ENCODE measurements around the gene ZMIZ1. TPM values are rescaled to one million over a fixed set of nuclear protein-coding genes. Genes with fewer than 3 reads are reported as not detected.

Gene ZMIZ1
- total RNA-seq, 1 donor from 2014 or later, result 48.8 TPM

GRCh38 chr10:79059859-79060379 lies 8.8 kb upstream of the ZMIZ1 start:
- intact Hi-C loops (cut with DNase I), result loop anchor here (10.0 kb wide), 1 partner anchor 255 kb away; no protein-coding TSS in a partner anchor
- DNase-seq (ENCODE audit: missing footprints) (peak; percentile 11), ATAC-seq (no peak)

GRCh38 chr10:79060641-79061255 lies 8.0 kb upstream of the ZMIZ1 start:
- ATAC-seq (no peak), DNase-seq (ENCODE audit: missing footprints) (peak; percentile 9)

DNA sequence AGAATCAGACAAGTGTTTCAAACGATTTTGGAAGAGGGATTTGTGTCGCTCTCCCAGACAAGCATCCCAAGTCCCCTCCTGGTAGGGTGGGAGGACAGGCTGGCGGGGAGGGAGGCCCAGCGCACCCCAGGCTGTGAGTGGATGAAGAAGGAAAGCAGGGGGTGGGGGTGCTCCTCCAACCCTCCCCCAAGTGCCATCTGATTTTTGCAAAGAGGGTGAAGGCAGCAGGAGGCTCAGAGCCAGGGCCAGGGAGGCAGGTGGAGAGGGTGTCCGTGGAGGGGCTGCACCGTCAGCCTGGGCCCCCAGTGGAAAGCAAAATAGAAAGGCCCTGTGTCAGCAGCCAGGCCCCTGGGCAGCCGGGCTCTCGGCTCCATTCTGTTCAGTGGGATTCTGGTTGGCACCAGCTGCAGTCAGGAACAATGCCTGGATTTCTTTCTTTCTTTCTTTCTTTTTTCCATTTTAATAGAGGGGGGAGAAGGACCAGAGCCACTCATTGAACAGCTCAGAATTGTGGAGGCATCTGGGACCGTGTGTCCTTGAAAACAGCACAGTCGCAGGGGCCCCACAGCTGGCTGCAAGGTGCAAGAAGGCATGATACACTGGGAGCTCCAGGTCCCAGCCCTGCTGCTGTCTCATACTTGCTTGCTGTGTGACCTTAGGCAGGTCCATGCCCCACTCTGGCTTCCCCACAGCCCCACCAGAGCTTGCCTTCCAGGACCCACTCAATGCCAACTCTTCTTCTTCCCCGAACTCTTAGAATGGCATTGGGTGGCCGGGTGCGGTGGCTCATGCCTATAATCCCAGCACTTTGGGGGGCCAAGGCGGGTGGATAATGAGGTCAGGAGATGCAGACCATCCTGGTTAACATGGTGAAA lies 7.1 kb upstream of the ZMIZ1 start:
- no peak for ATAC-seq
- intact Hi-C loops (cut with DNase I), result loop anchor here (10.0 kb wide), 1 partner anchor 257 kb away; no protein-coding TSS in a partner anchor
- peak; percentile 67 for DNase-seq (ENCODE audit: missing footprints)

More at GRCh38 chr10:79060641-79061255, 8.0 kb upstream of the ZMIZ1 start:
- intact Hi-C loops (cut with DNase I), result loop anchor here (10.0 kb wide), 1 partner anchor 256 kb away; no protein-coding TSS in a partner anchor

DNA sequence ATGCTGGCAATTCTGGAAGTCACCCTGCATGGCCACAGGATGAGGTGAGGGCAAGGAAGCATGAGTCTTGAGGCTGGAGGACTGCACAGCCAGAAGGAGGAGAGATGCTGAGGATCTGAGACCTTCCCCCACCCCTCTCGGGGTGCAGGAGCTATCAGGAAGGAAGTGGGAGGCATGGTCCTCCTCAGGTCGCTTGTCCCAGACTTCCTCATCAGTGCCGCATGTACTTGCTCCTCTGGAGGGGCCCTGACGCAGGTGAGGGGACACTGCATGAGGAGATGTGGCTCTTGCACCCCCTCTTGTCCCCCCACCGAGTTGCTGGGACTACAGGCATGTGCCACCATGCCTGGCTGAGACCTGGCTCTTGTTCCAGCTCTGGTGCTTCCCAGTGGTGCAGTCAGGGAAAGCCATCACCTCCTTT lies 5.7 kb upstream of the ZMIZ1 start:
- ATAC-seq (no peak), DNase-seq (ENCODE audit: missing footprints) (peak; percentile 20)
- intact Hi-C loops (cut with DNase I), result loop anchor here (10.0 kb wide), 1 partner anchor 258 kb away; no protein-coding TSS in a partner anchor

DNA sequence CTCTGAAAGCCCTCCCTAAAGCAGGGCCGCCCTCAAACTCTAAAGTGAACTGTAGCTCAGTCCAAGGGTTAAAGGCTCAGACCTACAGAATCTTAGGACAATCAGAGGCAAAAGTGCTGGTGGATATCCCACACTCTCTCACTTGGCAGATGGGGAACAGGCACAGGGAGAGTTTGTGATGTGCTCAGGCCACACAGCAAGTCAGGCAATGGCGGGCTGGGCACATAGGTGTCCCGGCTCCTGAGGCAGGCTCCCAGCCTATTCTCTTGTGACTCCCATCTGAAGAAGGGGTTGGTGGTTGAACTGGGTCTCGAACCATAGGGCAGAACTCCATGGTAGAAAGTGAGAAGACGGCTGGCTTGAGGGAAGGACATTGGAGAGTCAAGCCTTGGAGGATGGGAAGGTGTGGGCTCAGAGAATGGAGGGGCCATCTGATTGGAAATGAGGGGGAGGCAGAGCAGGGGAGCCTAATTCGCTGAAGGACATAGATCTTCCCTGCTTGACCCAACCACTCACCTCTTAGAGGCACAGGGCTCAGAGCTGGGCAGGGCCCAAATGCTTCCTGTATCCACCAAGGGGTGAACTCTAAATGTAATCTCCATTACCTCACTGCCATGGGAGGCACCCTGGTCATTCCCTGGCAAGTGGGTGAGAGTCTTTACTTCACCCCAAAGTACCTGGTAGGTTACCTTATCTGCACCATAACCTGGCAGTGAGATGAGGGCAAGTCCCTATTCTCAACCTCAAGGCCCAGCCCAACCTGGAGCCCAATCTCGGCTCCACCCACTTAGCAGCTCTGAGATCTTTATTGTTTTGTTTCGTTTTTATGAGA lies 4.9 kb upstream of the ZMIZ1 start:
- intact Hi-C loops (cut with DNase I), result loop anchor here (10.0 kb wide), 1 partner anchor 259 kb away; no protein-coding TSS in a partner anchor

GRCh38 chr10:79065091-79065551 lies 3.6 kb upstream of the ZMIZ1 start:
- intact Hi-C loops (cut with DNase I), result loop anchor here (5.0 to 10.0 kb wide), 4 partner anchors 43 to 853 kb away; no protein-coding TSS in a partner anchor
- ATAC-seq (no peak), DNase-seq (ENCODE audit: missing footprints) (peak; percentile 34)

More for the DNA sequence above, 4.9 kb upstream of the ZMIZ1 start:
- DNase-seq (ENCODE audit: missing footprints) (peak; percentile 46), ATAC-seq (no peak)

DNA sequence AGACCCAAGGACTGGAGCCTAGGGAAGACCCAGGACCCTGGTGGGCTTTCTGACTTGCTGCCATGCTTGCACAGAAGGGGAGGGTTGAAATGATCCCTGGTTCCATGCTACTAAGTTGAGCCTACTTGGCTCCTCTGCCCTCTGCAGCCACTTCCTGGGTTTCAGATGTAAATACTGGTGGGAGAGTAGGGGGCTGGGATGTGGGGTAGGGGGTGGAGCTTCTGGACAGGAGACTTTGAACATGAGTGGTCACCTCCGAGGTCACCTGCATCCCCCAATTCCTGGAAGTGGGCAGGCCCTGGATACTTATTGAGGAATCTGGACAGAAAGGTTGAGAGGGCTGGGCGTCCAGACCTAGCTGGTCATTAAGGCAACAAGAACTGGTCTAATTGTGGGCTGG lies 2.9 kb upstream of the ZMIZ1 start:
- ATAC-seq (no peak), DNase-seq (ENCODE audit: missing footprints) (peak; percentile 15)

GRCh38 chr10:79066411-79067240 lies 2.1 kb upstream of the ZMIZ1 start:
- intact Hi-C loops (cut with DNase I), result loop anchor here (5.0 to 10.0 kb wide), 4 partner anchors 44 to 854 kb away; no protein-coding TSS in a partner anchor
- DNase-seq (ENCODE audit: missing footprints) (no peak), ATAC-seq (peak; percentile 30)

More for the DNA sequence above, 2.9 kb upstream of the ZMIZ1 start:
- intact Hi-C loops (cut with DNase I), result loop anchor here (5.0 to 10.0 kb wide), 4 partner anchors 44 to 854 kb away; no protein-coding TSS in a partner anchor

GRCh38 chr10:79067241-79068202 lies 1.2 kb upstream of the ZMIZ1 start:
- peak; percentile 94 for DNase-seq (ENCODE audit: missing footprints)
- peak; percentile 30 for ATAC-seq
- intact Hi-C loops (cut with DNase I), result loop anchor here (5.0 to 10.0 kb wide), 4 partner anchors 45 to 855 kb away; no protein-coding TSS in a partner anchor

GRCh38 chr10:79068203-79068561 lies 584 bp upstream of the ZMIZ1 start:
- DNase-seq (ENCODE audit: missing footprints) (no peak), ATAC-seq (no peak)
- intact Hi-C loops (cut with DNase I), result loop anchor here (5.0 to 10.0 kb wide), 4 partner anchors 46 to 856 kb away; no protein-coding TSS in a partner anchor

DNA sequence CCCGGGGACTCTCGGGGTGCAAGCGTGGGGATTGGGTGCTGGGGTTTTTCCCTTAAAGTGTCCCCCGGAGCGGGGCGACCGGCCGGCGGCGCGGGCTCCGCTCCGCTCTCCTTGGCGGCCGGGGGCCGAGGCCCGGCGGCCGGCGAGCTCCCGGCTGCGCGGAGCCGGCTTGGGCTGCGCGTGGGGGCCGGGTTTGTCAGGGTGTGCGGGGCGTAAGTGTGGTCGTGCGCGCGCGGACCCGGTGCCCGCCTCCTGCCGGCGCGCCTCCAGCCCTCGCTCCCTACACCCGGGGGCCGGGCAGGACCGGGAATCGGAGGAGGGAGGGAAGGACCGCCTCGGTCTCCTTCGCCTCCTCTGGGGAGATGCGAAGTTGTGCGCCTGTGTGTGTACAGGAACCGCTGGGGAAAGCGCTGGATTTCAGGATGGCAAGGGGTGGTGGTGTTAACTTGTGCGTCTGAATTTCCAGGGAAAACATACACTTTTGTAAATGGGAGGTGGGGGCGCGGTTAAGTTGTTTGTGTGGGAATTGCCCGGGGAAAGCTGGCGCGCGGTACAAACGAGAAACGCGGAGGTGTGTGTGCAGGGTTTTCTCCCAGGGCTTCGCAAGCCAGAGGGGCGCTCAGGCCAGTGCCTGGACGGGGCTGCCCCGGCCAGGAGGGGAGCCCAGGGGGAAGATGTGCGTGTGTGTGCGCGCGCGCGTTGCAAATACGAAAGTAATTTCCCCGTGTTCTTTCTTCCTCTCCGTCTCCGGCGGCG lies 737 bp downstream of the ZMIZ1 start:
- DNase-seq (ENCODE audit: missing footprints) (peak; percentile 89), ATAC-seq (no peak)
- intact Hi-C loops (cut with DNase I), result loop anchor here (1.0 to 10.0 kb wide), 7 partner anchors 43 to 857 kb away; no protein-coding TSS in a partner anchor

DNA sequence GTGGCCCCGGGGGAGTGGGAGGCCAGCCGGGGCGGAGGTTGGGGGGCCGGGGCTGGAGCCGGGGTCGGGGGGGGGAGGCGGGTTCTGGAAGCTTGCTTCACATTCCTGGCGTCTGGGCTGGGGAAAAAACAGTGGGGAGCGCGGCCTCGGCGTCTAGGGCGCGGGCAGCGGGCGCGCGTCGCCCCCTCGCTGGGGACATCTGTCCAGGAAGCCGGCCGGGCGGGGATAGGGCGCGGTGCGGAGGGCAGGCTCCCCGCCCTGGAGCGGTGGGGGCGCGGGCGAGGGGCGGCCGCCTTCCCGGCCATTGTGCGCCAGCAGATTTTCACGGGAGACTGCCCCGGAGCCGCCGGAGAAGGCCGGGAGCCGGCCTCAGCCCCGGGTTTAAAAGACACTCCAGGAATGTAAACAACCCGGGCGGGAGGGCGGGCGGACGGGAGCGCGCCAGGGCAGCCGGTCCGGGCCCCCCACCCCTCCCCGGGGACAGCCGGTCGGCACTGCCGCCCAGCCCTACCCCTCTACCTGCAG lies 1.4 kb downstream of the ZMIZ1 start:
- intact Hi-C loops (cut with DNase I), result loop anchor here (2.0 to 5.0 kb wide), 2 partner anchors 43 to 67 kb away; no protein-coding TSS in a partner anchor
- DNase-seq (ENCODE audit: missing footprints) (peak; percentile 80), ATAC-seq (peak; percentile 5)

- ATAC-seq (peak; percentile 72), DNase-seq (ENCODE audit: missing footprints) (peak; percentile 93)
- intact Hi-C loops (cut with DNase I), result loop anchor here (1.0 to 5.0 kb wide), 3 partner anchors 42 to 124 kb away; no protein-coding TSS in a partner anchor
Observed at GRCh38 chr10:79070606-79071395, 2.0 kb downstream of the ZMIZ1 start.

DNA sequence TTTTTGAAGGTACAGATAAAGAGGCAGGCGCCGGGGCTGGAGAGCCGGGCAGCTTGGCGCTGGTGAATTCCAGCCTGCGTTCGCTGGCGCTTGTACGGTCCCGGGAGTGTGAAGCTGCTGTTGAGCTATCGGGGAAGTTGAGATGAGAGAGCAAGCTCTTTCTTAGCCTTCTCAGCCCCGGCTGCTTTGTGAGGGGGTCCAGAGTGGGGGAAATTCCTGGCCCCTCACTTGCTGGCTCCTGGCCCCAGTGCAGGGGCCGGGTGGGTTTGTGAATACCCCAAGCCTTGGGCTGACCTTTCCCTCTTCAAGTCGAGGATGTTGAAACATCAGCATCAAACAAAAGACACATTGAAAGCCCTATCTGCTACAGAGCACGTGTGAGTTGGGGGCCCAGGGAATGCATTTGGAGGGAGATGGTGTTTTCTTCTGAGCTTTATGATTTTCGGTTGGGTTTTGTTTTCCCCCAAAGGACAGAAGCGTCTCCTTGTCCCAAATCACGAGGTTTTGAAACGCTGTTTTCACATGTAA lies 2.7 kb downstream of the ZMIZ1 start:
- DNase-seq (ENCODE audit: missing footprints) (no peak), ATAC-seq (no peak)
- intact Hi-C loops (cut with DNase I), result loop anchor here (1.0 to 5.0 kb wide), 3 partner anchors 41 to 124 kb away; no protein-coding TSS in a partner anchor
